HepG2 (cell line): ENCODE results near the gene SLC17A9. TPM values are rescaled to one million over a fixed set of nuclear protein-coding genes. Genes with fewer than 3 reads are reported as not detected.

Source experiments
- AGO1 ChIP-seq: fragments of 200-400 bp; formaldehyde crosslinking; IDR thresholded peaks from 2 replicates; pipeline ENCODE4 v1.6.1; 2017; ENCODE audit warnings: mild to moderate bottlenecking, low read depth, low read length, moderate library complexity; ENCODE audit not compliant: poor library complexity, severe bottlenecking
- CCAR2 ChIP-seq: fragments of 200-400 bp; formaldehyde crosslinking; optimal IDR thresholded peaks from 2 replicates; pipeline ENCODE3; 2018; ENCODE audit warnings: low read depth, mild to moderate bottlenecking, low read length, moderate library complexity
- CREB1 ChIP-seq, 2 experiments: fragments of 450-650 bp in 1 of 2; IDR thresholded peaks; 2 replicates each; pipeline ENCODE4 v1.6.1; 2016 to 2017; ENCODE audit warnings: control low read depth in 1 of 2, mild to moderate bottlenecking in 1 of 2, missing compliant biosample characterization in 1 of 2, missing genetic modification characterization in 1 of 2
- MXD4 ChIP-seq: IDR thresholded peaks from 2 replicates; pipeline ENCODE4 v1.6.1; 2016; ENCODE audit warnings: mild to moderate bottlenecking, missing biosample characterization, missing genetic modification reagents
- PHF8 ChIP-seq: sonication (generic); formaldehyde crosslinking; IDR thresholded peaks from 2 replicates; pipeline ENCODE4 v1.5.0; 2020; ENCODE audit warnings: missing genetic modification reagents
- RELA ChIP-seq: sonication (generic); formaldehyde crosslinking; IDR thresholded peaks from 2 replicates; pipeline ENCODE4 v1.4.0; 2020; ENCODE audit warnings: missing genetic modification reagents
- THYN1 ChIP-seq: sonication (generic); formaldehyde crosslinking; IDR thresholded peaks from 2 replicates; pipeline ENCODE4 v1.8.1; 2023; ENCODE audit warnings: low read depth, mild to moderate bottlenecking, moderate library complexity, missing genetic modification reagents, borderline replicate concordance
- ZEB1 ChIP-seq: IDR thresholded peaks from 2 replicates; pipeline ENCODE4 v1.6.1; 2012; ENCODE audit warnings: mild to moderate bottlenecking, low read depth, inconsistent platforms; ENCODE audit not compliant: insufficient replicate concordance
- ZNF232 ChIP-seq: sonication (generic); formaldehyde crosslinking; IDR thresholded peaks from 2 replicates; pipeline ENCODE4 v1.4.0; 2020; ENCODE audit warnings: missing genetic modification reagents, borderline replicate concordance
- ZNF326 ChIP-seq: sonication (generic); formaldehyde crosslinking; IDR thresholded peaks from 2 replicates; pipeline ENCODE4 v1.4.0; 2020; ENCODE audit warnings: missing genetic modification reagents, borderline replicate concordance
- ZNF350 ChIP-seq: sonication (generic); formaldehyde crosslinking; IDR thresholded peaks from 2 replicates; pipeline ENCODE4 v1.4.0; 2020; ENCODE audit warnings: mild to moderate bottlenecking, low read depth, missing genetic modification reagents, borderline replicate concordance
- ZNF547 ChIP-seq: sonication (generic); formaldehyde crosslinking; IDR thresholded peaks from 2 replicates; pipeline ENCODE4 v1.5.1; 2020; ENCODE audit warnings: mild to moderate bottlenecking, missing genetic modification reagents
- polyA plus RNA-seq, 8 experiments: library from polyadenylated mRNA; depleted of rRNA in 3 of 8; stranded (reverse) in 7 of 8; unstranded in 1 of 8; fragments of >200 nt; fragmentation: Illumina TruSeq in 4 of 8; extraction: Trizol in 4 of 8; gene quantifications; 2 replicates each; pipeline versions ENCODE4 v1.2.1 to v1.2.3, GENCODE V29; 2011 to 2016; ENCODE audit warnings: low read depth in 4 of 8, missing spikeins in 1 of 8, mixed read lengths in 1 of 8; ENCODE audit not compliant: insufficient read depth in 1 of 8
- total RNA-seq, 5 experiments: library from RNA; depleted of rRNA; stranded (reverse); fragments of >200 nt; fragmentation: Illumina TruSeq; extraction: Trizol; gene quantifications; 2 replicates each; pipeline ENCODE4 v1.2.3, GENCODE V29; 2016; ENCODE audit warnings: low read depth in 1 of 5
- TF ChIP-seq, protein P1 (sequence below): sonication (generic); formaldehyde crosslinking; IDR thresholded peaks from 2 replicates; pipeline ENCODE4 v1.4.0; 2020; ENCODE audit warnings: mild to moderate bottlenecking, missing genetic modification reagents, borderline replicate concordance
- TF ChIP-seq, protein P2 (sequence below): sonication (generic); formaldehyde crosslinking; IDR thresholded peaks from 2 replicates; pipeline ENCODE4 v1.4.0; 2020; ENCODE audit warnings: missing genetic modification reagents, mild to moderate bottlenecking, borderline replicate concordance
- TF ChIP-seq, protein P3 (sequence below): sonication (generic); formaldehyde crosslinking; IDR thresholded peaks from 2 replicates; pipeline ENCODE4 v1.9.0; 2021; ENCODE audit warnings: mild to moderate bottlenecking, missing genetic modification reagents

The SLC17A9 gene
- total and polyA plus RNA-seq, 2 of the 13 experiments (the other 11 are each of a cell fraction or from before 2014, with no cell fraction given): 110 to 191 TPM

DNA sequence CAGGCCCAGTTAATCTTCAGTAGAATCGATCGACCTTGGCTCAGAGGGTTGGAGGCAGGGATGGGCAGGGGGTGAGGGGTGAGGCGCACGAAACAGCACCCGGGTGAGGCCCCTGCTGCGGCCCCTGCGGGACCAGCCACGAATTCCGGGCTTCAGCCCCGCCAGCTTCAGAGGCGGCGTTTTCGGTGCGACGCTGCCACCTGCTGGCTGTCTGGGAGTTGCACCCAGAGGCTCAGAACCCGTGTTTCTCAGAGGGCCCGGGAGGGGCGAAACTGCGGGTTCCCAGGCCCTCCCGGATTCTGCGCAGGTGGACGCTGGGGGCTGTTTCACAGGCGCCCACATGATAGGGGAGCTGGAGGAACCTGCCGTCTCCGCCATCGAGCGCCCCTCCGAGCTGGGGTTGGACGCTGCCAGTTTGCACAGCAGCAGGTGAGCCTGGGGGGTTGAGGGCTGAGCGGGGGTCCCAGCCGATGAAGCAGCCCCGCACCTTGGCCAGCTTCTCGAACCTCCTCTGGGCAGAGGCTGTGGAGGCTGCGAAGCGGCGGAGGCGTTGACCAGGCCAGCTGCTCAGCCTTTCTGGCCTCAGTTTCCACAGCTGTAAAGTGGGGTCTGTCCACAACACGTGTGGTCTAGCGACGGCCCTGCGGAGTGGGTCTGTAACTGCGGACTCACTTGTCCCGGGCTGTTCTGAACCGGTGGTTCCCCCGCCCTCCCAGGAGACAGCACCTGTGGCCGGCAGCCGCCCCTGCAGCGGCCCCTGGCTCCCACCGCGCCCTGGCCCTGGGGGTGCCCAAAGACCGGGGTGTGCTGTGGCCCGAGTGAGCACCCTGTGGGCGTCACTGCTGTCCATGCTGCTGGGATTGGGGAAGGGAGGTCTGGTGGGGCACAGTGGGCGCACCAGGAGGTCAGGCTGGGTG, 56.8 kb downstream of the SLC17A9 start (continued):
- peak; percentile 28; the same call in 1 of the 2 replicates for TF ChIP-seq ZNF232 (CRISPR knock-in tag)
- TF ChIP-seq ZNF547 (CRISPR knock-in tag): peak; percentile 69; the same call in 1 of the 2 replicates
- TF ChIP-seq, protein P1, sequence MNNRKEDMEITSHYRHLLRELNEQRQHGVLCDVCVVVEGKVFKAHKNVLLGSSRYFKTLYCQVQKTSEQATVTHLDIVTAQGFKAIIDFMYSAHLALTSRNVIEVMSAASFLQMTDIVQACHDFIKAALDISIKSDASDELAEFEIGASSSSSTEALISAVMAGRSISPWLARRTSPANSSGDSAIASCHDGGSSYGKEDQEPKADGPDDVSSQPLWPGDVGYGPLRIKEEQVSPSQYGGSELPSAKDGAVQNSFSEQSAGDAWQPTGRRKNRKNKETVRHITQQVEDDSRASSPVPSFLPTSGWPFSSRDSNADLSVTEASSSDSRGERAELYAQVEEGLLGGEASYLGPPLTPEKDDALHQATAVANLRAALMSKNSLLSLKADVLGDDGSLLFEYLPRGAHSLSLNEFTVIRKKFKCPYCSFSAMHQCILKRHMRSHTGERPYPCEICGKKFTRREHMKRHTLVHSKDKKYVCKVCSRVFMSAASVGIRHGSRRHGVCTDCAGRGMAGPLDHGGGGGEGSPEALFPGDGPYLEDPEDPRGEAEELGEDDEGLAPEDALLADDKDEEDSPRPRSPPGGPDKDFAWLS (CRISPR knock-in tag): no peak; the same call in 1 of the 2 replicates
- TF ChIP-seq PHF8: peak; percentile 38; the same call in 1 of the 2 replicates
- no peak for TF ChIP-seq CREB1 (IDR thresholded peaks at IDR 0.05)
- TF ChIP-seq CREB1 (CRISPR knock-in tag; IDR thresholded peaks at IDR 0.05): no peak
- TF ChIP-seq, protein P2, sequence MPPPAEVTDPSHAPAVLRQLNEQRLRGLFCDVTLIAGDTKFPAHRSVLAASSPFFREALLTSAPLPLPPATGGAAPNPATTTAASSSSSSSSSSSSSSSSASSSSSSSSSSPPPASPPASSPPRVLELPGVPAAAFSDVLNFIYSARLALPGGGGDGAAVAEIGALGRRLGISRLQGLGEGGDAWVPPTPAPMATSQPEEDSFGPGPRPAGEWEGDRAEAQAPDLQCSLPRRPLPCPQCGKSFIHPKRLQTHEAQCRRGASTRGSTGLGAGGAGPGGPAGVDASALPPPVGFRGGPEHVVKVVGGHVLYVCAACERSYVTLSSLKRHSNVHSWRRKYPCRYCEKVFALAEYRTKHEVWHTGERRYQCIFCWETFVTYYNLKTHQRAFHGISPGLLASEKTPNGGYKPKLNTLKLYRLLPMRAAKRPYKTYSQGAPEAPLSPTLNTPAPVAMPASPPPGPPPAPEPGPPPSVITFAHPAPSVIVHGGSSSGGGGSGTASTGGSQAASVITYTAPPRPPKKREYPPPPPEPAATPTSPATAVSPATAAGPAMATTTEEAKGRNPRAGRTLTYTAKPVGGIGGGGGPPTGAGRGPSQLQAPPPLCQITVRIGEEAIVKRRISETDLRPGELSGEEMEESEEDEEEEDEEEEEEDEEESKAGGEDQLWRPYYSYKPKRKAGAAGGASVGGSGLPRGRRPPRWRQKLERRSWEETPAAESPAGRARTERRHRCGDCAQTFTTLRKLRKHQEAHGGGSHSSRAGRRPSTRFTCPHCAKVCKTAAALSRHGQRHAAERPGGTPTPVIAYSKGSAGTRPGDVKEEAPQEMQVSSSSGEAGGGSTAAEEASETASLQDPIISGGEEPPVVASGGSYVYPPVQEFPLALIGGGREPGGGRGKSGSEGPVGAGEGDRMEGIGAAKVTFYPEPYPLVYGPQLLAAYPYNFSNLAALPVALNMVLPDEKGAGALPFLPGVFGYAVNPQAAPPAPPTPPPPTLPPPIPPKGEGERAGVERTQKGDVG (CRISPR knock-in tag): no peak; the same call in 1 of the 2 replicates
- TF ChIP-seq ZNF326 (CRISPR knock-in tag): no peak
- TF ChIP-seq, protein P3, sequence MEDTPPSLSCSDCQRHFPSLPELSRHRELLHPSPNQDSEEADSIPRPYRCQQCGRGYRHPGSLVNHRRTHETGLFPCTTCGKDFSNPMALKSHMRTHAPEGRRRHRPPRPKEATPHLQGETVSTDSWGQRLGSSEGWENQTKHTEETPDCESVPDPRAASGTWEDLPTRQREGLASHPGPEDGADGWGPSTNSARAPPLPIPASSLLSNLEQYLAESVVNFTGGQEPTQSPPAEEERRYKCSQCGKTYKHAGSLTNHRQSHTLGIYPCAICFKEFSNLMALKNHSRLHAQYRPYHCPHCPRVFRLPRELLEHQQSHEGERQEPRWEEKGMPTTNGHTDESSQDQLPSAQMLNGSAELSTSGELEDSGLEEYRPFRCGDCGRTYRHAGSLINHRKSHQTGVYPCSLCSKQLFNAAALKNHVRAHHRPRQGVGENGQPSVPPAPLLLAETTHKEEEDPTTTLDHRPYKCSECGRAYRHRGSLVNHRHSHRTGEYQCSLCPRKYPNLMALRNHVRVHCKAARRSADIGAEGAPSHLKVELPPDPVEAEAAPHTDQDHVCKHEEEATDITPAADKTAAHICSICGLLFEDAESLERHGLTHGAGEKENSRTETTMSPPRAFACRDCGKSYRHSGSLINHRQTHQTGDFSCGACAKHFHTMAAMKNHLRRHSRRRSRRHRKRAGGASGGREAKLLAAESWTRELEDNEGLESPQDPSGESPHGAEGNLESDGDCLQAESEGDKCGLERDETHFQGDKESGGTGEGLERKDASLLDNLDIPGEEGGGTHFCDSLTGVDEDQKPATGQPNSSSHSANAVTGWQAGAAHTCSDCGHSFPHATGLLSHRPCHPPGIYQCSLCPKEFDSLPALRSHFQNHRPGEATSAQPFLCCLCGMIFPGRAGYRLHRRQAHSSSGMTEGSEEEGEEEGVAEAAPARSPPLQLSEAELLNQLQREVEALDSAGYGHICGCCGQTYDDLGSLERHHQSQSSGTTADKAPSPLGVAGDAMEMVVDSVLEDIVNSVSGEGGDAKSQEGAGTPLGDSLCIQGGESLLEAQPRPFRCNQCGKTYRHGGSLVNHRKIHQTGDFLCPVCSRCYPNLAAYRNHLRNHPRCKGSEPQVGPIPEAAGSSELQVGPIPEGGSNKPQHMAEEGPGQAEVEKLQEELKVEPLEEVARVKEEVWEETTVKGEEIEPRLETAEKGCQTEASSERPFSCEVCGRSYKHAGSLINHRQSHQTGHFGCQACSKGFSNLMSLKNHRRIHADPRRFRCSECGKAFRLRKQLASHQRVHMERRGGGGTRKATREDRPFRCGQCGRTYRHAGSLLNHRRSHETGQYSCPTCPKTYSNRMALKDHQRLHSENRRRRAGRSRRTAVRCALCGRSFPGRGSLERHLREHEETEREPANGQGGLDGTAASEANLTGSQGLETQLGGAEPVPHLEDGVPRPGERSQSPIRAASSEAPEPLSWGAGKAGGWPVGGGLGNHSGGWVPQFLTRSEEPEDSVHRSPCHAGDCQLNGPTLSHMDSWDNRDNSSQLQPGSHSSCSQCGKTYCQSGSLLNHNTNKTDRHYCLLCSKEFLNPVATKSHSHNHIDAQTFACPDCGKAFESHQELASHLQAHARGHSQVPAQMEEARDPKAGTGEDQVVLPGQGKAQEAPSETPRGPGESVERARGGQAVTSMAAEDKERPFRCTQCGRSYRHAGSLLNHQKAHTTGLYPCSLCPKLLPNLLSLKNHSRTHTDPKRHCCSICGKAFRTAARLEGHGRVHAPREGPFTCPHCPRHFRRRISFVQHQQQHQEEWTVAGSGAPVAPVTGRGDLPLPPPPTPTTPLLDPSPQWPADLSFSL (CRISPR knock-in tag): 0 out of 2 replicates have a peak, but pooled peaks have one; percentile 30
- TF ChIP-seq AGO1: peak; percentile 61
- no peak for TF ChIP-seq ZEB1
- TF ChIP-seq CCAR2: no peak
- TF ChIP-seq RELA (CRISPR knock-in tag): peak; percentile 84; the same call in 1 of the 2 replicates
- TF ChIP-seq MXD4: no peak
- TF ChIP-seq THYN1 (CRISPR knock-in tag): no peak
- TF ChIP-seq ZNF350: peak; percentile 80
